IMR-90 (cell line): ENCODE results near the gene CREB3L1.

Experiments
- BHLHE40 ChIP-seq: fragments of 150-350 bp; IDR thresholded peaks from 2 replicates; pipeline ENCODE4 v1.6.1; 2016; ENCODE audit warnings: mild to moderate bottlenecking, low read depth, low read length
- CEBPB ChIP-seq: IDR thresholded peaks from 2 replicates; pipeline ENCODE4 v1.6.1; 2012; ENCODE audit warnings: low read depth, low read length, improper control_type of control experiment
- FOS ChIP-seq: fragments of 150-350 bp; IDR thresholded peaks from 2 replicates; pipeline ENCODE4 v1.6.1; 2016; ENCODE audit warnings: low read depth, low read length
- MAFK ChIP-seq: IDR thresholded peaks from 2 replicates; pipeline ENCODE4 v1.6.1; 2012; ENCODE audit warnings: low read depth, low read length, improper control_type of control experiment
- MXI1 ChIP-seq: IDR thresholded peaks from 2 replicates; pipeline ENCODE4 v1.6.1; 2012; ENCODE audit warnings: low read depth, mild to moderate bottlenecking, low read length, moderate library complexity, borderline replicate concordance
- POLR2A ChIP-seq: IDR thresholded peaks from 2 replicates; pipeline ENCODE4 v1.6.1; 2012; ENCODE audit warnings: mild to moderate bottlenecking, low read depth, low read length
- RFX5 ChIP-seq: IDR thresholded peaks from 2 replicates; pipeline ENCODE4 v1.8.0; 2012; ENCODE audit warnings: low read depth, mild to moderate bottlenecking, low read length, moderate library complexity
- SMC3 ChIP-seq: fragments of 150-350 bp; IDR thresholded peaks from 2 replicates; pipeline ENCODE4 v1.6.1; 2016; ENCODE audit warnings: low read depth, mild to moderate bottlenecking, antibody characterized with exemption, low read length, moderate library complexity
- TF ChIP-seq, protein P1 (sequence below): conservative IDR thresholded peaks from 2 replicates; pipeline ENCODE4 v1.5.1; 2012; ENCODE audit warnings: mild to moderate bottlenecking, low read depth, low read length, improper control_type of control experiment
- TF ChIP-seq, protein P2 (sequence below): fragments of 150-350 bp; IDR thresholded peaks from 2 replicates; pipeline ENCODE4 v1.6.1; 2017; ENCODE audit warnings: mild to moderate bottlenecking, antibody characterized with exemption, low read length, low read depth

DNA sequence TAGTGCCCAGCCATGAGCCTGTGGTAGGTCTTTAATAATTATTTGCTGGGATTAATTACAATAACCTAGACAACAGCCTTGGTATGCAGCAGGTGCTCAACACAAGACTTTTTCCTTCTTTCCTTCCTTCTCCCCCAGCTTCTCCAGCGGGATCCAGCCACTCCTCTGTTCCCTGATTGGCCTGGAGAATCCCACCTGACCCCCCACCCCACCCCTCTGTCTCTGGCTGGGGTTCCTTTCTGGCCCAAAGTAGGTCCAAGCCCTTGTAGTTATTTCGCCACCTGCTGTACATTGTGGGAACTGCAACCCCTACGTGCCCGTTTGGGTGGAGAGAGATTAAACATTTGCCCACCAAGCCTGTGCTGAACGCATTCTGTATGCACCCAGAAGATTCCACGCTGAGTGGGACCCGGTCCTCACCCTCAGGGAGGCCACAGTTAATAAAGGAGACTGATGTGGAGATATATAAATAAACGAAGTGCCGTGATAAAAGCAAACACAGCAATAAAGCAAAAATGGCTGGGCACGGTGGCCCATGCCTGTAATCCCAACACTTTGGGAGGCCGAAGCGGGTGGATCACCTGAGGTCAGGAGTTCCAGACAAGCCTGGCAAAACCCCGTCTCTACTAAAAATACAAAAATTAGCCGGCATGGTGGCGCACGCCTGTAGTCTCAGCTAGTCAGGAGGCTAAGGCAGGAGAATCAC, 37.7 kb downstream of the CREB3L1 start:
- TF ChIP-seq, protein P1, sequence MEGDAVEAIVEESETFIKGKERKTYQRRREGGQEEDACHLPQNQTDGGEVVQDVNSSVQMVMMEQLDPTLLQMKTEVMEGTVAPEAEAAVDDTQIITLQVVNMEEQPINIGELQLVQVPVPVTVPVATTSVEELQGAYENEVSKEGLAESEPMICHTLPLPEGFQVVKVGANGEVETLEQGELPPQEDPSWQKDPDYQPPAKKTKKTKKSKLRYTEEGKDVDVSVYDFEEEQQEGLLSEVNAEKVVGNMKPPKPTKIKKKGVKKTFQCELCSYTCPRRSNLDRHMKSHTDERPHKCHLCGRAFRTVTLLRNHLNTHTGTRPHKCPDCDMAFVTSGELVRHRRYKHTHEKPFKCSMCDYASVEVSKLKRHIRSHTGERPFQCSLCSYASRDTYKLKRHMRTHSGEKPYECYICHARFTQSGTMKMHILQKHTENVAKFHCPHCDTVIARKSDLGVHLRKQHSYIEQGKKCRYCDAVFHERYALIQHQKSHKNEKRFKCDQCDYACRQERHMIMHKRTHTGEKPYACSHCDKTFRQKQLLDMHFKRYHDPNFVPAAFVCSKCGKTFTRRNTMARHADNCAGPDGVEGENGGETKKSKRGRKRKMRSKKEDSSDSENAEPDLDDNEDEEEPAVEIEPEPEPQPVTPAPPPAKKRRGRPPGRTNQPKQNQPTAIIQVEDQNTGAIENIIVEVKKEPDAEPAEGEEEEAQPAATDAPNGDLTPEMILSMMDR, result peak; percentile 75
- no peak for TF ChIP-seq MAFK
- no peak for TF ChIP-seq CEBPB
- TF ChIP-seq POLR2A, result no peak
- no peak for TF ChIP-seq RFX5
- no peak for TF ChIP-seq FOS
- no peak for TF ChIP-seq MXI1
- peak; percentile 77 for TF ChIP-seq SMC3
- TF ChIP-seq, protein P2, sequence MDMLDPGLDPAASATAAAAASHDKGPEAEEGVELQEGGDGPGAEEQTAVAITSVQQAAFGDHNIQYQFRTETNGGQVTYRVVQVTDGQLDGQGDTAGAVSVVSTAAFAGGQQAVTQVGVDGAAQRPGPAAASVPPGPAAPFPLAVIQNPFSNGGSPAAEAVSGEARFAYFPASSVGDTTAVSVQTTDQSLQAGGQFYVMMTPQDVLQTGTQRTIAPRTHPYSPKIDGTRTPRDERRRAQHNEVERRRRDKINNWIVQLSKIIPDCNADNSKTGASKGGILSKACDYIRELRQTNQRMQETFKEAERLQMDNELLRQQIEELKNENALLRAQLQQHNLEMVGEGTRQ, result peak; percentile 86
- TF ChIP-seq BHLHE40, result no peak
